GF-D8 (cell line): ENCODE results near the gene PNO1.
"Not testable (repeated sequence)": the region's sequence is repeated elsewhere in the genome, so short reads cannot be mapped to it uniquely, and the experiment has no call there.

Experiments used
- DNase-seq: peaks from one replicate; lab custom pipeline; 2025; lab: John Stamatoyannopoulos, UW

PNO1 gene

DNA sequence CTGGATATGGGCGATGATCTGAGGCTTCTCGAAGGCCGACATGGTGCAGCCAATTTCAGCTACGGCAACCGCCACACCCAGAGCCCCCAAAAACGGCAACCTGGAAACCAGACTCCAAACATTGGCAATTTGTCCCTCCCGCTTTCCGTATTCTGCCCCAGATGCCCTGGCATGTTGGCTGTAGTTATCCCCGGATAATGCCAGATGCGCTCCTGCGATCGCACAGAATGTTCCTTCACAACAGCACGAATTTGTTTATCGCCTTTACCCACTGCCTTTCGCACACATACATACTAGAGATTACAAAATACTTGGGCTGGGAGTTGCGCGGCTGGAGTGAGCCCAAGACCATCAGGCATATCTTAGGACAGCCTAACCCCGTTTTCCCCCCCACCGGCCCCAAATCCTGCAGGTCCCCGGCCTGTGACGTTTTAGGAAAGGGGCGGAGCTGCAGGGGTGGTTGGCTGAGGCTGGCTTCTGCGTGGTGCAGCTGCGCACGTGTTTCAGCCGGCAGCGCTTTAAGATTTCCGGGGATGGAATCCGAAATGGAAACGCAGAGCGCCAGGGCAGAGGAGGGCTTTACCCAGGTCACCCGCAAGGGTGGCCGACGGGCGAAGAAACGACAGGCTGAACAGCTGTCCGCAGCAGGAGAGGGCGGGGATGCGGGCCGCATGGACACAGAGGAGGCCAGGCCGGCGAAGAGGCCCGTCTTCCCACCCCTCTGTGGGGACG lies at the start of gene PNO1:
Gene PNO1 (plus strand): TSS at position 487 of the 732 bp plus-strand sequence. CDS start 47 bp downstream, at position 534.
- peak; percentile 82 for DNase-seq

DNA sequence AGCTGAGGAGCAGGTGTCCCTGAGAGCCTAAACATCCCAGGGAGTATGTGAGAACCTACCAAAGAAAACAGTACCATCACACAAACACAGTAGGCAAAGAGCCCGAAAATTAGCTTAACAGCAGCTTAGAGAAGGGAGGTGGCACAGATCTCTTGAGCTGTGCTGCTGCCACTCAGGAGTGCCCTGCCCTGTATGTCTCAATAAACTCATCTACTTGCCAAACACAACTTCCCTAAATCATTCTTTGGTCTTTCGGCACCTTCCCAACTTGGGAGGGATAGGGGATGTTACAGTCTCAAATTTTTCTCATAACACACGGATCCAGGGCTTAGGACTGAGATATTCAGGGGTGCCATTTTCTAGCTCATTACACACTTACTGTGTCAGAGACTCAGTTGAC lies 49.6 kb upstream of the PNO1 start:
- DNase-seq: no peak

DNA sequence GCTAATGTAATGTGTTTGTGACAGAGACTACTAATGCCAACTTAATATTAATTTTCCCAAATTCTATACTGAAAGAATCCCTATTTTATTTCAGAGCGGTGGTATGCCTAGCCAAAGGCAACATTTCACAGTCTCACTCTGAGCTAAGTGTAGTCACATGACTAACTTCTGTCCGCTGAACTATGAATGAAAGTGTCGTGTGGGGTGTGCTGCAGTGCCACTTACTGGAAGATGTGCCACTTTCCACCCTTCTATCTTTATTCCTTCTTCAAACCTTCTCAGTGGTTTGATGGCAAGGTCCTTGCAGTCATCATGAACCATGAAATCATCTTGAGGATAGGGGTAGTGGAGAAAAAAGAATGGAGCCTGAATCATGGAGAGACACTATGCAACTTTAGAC lies 47.6 kb upstream of the PNO1 start:
- no peak for DNase-seq

DNA sequence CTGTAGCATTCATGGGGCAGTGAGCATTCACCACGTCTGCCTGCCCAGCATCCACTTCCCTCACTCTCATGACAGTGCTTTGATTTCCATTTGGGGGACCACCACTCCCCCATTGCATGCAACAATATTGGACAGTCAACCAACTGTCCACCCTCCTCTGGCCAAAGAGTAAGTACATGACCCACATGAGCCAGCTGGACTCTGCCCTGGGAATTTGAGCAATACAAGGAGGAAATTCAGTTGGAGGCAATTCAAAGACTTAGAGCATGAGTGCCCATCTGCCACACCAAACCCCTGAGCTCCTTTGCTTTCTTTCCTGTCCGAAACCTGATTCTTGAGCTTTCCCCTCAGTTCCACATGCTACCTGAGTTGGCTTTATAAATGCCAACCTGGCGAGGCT lies 41.7 kb upstream of the PNO1 start:
- no peak for DNase-seq

DNA sequence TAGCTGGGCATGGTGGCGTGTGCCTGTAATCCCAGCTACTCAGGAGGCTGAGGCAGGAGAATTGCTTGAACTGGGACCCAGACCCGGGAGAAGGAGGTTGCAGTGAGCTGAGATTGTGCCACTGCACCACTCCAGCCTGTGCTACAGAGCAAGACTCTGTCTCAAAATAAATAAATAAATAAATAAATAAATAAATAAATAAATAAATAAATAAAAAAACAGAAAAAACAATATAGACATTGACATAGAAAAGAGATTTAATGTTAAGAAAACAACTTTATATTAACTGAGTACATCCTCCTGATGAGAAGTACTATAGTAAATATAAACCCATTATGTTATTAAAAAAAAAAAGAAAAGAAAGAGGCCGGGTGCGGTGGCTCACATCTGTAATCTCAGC lies 39.8 kb upstream of the PNO1 start:
- DNase-seq: not testable (repeated sequence)

DNA sequence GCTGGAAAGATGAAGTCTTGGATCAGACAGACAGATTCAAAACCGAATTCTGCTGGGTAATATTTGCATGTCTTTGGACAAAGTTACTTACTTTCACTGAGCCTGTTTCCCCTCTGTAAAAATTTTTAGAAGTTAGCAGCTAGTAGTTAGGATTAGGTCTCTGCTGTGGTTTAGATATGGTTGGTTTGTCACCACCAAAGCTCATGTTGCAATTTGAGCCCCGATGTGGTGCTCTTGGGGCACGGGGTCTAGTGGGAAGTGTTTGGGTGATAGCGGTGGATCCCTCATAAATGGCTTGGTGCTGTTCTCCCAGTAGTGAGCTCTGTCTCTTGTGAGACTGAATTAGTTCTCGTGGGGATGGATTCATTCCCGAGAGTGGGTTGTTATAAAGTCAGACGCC lies 38.9 kb upstream of the PNO1 start:
- DNase-seq: no peak

DNA sequence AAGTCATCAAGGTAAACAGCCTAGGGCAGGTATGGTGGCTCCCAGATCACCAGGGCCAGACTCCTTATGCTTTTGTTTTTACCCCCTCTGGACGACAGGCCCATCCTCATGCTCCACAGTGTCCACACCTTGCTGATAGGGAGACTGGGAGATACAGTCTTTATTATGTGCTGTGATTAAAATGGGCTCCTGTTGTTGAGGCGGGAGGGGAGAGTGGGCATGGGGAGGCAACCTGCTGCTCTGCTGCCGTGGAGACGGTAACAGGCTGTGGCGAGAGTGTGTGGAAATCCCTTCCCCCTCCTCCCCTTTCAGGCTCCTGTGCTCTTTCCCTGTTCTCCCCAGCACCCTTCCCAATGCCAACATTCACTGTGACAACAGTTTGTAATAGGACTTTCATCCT lies 38.2 kb upstream of the PNO1 start:
- DNase-seq: no peak

DNA sequence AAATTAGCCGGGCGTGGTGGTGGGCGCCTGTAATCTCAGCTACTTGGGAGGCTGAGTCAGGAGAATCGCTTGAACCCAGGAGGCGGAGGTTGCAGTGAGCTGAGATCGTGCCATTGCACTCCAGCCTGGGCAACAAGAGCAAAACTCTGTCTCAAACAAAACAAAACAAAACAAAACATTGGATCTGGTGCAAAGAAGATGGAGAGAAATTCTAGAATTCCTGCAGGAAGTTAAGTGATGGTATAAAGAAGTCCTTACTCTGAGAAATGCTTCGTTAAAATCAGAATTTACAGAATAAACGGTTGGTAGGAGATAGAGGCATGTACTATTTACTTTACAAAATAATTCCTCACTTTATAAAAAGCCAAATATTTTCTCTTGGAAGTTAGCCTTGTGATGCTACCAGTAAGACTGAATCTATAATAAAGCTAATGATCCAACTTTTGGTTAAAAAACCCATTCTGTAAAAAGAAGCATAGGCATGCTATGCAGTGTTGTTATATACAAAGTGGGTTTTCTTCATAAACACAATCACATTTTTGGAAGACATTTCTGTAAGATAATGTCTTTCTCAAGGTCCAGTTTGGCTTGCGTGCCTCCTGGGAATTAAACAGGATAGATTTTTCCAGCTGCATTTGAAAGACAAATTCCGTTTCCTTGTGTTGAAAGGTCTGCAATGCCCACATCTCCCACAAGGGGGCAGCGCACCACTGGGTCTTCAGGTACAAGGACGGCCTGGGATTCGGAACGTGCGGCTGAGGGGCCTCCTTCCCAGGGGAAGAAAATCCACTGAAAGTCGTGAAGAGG lies 35.6 kb upstream of the PNO1 start:
- peak; percentile 28 for DNase-seq

DNA sequence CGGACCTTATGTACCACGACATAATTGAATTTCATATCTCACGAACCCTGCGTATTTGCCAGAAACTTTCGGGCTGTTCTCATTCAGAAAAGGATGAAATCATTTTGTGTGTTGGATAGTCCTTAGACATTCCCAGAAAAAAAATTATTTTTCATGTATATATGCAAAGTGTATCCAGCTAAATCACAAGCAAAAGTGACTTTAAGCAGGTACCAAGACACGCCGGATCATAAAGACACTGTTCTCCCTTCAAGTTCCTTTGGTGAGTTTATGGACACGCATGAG lies 35.1 kb upstream of the PNO1 start:
- no peak for DNase-seq

DNA sequence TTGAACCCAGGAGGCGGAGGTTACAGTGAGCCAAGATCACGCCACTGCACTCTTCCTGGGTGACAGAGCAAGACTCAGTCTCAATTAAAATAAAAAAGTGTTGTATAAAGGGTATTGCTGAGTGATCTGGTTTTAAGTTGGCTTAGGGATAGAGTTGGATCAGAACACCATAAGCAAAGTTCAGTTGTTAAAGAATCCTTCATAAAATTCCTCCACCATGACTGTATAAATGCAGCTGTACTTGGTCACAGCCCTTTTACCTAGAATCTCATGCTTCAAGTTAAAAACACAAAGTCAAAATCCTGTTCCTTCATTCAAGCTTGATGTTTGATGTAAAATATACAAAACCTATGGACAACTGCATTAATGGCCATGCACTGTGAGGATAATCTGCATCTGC lies 33.4 kb upstream of the PNO1 start:
- DNase-seq: no peak

DNA sequence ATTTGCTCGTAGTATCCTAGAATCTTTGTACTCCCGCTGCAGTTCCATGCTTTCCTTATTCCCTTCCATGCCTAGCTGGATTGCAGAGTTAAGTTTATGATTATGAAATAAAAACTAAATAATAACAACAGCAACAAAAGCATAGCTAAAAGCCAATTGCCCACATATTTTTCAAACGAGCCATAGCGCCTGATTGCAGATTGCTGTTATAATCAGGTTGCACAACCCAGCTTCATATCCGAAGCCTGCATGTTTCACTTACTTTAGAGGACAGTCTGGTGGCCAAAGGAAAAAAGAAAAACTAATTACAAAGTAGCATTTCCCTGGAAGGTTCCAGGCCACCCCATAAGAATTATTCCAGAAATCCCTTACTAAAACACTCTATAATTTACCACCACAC lies 31.9 kb upstream of the PNO1 start:
- DNase-seq: no peak

DNA sequence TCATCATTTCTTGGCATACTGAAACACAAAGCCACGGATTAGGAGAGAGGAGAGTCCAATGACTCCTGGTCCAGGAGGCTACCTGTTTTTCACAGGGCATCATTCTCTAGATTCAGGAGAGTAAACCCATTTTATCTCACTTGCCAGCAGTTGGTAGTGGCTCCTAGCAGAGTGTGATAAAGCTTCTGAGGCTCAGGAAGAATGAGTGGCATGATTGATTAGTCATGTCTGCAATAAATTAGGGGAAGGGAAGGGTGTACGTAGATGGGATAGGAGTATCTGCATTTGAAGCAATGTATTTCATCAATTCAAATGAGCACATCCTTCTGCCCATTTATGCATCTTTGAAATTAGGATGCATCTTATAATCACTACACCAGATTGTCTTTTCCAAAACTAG lies 31.1 kb upstream of the PNO1 start:
- DNase-seq: no peak

DNA sequence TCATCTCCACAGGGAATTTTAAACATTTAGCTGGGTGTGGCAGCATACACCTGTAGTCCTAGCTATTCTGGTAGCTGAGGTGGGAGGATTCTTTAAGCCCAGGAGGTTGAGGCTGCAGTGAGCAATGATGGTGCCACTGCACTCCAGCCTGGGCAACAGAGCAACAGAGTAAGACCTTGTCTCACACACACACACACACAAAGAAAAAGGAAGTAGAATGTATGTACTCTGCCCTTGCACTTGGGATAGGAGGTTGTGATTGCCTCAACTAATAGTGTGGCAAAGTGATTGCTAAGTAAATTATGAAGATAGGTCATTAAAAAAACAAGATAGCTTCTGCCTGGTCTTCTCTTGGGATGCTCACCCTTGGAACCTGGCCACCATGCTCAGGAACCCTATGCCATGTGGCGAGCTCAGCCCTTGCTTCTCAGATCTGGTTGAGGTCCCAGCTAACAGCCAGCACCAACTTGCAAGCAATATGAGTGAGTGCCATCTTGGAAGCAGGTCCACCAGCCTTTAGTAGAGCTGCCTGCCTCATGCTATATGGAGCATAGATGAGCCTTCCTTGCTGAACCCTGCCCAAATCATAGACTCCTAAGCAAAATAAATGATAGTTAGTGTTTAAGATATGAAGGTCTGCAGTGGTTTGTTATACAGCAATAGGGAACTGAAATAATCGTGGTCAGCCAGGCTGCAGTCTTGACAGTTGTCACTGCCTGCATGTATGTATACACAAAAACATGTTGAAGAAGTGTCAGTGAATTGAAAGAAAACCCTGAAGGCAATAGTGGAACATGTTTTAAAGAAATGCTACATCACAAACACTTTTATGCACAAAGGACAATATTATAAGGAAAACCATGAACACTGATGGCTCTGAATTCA lies 30.1 kb upstream of the PNO1 start:
- DNase-seq: no peak

DNA sequence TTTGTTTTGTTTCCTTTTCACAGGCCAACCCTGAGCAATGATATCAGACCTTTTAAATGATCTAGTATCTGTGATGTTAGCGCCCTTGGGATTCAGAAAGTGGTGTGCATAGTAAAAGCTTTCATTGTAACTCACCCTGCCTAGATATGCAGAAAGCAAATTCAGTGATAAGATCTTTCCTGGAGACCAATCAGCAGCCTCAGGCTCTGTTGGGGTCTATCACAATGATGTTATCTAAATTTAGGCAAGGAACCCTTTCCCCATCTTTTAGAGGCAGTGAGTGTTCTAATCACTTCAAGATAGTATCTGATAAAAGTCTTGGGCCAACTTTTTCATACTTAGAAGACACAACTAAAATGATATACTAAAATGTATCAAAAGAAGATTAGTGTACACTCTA lies 23.6 kb upstream of the PNO1 start:
- DNase-seq: no peak

DNA sequence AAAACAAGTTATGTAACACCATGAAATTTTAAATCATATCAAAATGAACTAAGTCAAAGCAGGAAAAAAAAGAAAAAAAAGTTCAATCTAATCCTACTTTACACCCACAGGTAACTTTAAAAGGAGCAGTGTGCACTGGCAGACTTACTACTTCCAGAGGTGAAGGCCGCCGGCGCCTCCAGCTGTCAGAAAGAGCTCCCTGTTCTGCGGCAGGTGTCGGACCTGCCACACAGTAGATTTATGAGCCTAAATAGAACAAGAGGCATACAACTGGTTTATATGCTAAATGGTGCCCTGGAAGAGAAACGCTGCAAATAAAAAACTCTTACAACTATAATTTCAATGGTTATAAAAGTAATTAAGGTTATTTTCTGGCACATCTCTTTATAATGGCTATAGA lies 23.1 kb upstream of the PNO1 start:
- no peak for DNase-seq

DNA sequence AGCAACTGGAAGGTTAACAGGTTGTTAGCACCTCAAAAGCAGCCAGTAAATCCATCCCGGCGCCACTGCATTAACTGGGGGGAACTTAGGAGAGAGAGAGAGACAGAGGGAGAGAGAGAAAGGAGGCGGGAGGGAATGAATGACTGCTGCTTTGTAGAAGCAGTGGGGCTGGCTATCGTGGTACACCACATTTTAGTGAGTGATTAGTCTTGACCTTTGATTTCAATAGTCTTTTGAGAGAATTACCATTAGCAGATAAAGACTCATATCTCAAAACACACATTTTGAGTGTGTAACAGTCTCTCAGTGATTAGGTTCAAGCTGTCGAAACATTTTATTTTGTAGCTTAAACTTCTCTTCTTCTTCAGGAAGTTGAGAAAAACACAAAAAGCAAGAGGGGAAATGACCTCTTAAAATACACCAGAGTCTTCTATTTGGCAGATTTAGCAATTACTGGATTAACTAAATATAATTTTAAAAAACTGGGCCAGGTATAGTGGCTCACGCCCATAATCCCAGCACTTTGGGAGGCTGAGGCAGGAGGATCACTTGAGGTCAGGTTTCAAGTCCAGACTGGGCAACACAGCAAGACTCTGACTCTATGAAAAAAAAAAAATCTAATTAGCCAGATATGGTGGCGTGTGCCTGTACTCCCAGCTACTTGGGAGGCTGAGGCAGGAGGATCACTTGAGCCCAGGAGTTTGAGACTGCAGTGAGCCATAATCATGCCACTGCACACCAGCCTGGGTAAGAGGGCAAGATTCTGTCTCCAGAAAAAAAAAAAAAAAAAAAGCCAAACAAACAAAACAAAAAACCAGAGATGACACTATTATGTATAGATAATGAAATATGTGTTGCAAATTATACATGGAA lies 22.0 kb upstream of the PNO1 start:
- DNase-seq: no peak

DNA sequence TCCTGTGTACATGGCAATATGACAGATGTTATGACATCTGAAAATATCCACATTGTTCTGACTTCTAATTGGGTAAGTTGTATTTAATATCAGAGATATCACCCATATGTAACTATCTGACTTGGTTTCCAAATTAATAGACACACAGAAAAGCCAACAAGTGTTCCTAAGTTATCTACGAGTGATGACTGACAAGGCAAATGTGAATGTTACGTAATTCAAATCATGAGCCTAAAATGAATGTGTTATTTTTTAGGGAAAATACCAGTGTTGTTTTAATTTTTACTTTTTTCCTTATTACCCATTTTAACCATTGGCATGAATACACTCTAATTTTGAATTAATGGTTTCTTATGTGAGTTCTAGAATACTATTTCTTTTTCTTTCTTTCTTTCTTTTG lies 15.8 kb upstream of the PNO1 start:
- no peak for DNase-seq

DNA sequence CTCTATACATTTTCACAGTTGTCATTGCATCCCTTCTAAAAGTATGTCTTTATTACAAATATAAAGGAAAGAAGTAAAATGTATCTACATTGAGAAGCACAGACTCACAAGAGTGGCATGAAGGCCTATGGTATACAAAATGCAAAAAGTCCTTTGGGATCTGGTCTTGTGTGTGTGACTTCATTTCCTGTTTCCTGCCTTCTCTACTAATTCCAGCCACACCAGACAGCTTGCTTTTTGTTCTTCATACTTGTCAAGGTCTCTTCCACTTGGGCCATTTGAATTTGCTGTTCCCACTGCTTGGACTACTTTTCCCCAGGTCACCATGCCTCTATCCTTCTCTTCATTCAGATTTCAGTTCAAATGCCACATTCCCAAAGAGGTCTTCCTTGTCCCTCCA lies 6.7 kb upstream of the PNO1 start:
- DNase-seq: no peak

DNA sequence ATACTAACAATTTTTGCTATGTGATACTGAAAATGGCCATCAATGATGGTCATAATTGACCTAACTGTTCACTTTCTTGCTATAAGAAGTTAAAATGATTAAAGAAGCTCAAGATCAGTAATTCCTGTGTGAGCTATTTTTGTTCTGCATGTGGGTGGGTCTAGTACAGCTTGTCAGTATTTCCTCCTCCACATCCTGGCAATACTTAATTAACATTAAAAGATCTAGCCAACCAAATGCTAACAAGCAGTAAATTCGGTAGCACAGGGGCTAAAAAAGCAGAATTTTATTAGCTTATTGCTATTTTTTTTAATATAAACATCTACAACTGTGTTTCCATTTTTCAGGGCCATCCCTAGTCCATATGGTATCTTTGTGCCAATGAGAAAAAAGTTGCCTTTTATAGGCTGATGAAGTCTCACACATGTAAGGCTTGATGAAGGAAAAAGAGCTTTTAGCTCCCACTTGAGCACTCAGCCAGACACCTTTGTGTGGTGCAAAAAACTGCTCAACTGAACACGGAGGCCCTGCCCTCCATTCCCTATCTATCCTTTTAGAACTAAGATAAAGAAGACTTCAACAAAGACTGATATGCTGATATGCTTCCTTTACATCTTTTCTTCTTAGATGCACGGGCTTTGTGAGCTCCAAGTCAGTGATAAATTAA lies 4.9 kb upstream of the PNO1 start:
- no peak for DNase-seq

DNA sequence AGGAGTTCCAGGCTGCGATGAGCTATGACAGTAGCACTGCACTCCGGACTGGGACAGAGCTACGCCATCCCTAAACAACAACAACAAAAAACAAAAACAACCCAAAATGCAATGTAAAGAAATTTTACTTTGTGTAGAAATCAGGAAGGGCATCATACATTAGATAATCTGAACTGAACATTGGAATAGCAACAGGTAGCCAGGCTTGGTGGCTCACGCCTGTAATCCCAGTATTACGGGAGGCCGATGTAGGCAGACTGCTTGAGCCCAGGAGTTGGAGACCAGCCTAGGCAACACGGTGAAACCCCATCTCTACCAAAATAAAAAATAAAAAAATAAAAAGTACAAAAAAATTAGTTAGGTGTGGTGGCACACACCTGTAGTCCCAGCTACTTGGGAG lies 2.1 kb upstream of the PNO1 start:
- no peak for DNase-seq

DNA sequence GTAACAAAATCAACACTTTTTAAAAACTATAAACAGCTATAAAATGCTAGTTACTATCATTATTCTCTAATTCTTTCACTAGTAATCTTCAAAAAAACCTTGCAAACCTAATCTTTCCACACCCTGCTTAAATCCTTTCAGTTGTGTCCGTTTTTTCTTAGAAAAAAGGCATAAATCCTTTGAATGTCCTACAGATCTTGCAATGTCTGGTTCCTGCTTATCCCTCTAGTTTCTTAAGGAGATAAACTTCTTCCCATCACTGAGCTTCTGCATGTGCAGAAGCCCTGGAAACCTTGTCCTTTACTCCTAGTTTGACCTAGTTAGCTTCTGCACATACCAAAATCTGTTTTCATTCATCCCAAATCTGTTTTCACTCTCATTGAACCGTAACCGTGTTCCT lies 1.3 kb upstream of the PNO1 start:
- no peak for DNase-seq
